GM21423 (cell line): ENCODE data around the gene MFSD12.
"Not testable (repeated sequence)": the region's sequence is repeated elsewhere in the genome, so short reads cannot be mapped to it uniquely, and the experiment has no call there.

ENCODE experiments used
- ATAC-seq: cut with Tn5 transposase; IDR thresholded peaks from one replicate; pipeline ENCODE4 v1.9.1; 2021; ENCODE audit warnings: mild to moderate bottlenecking, moderate library complexity; ENCODE audit not compliant: unreplicated experiment

Gene MFSD12

DNA sequence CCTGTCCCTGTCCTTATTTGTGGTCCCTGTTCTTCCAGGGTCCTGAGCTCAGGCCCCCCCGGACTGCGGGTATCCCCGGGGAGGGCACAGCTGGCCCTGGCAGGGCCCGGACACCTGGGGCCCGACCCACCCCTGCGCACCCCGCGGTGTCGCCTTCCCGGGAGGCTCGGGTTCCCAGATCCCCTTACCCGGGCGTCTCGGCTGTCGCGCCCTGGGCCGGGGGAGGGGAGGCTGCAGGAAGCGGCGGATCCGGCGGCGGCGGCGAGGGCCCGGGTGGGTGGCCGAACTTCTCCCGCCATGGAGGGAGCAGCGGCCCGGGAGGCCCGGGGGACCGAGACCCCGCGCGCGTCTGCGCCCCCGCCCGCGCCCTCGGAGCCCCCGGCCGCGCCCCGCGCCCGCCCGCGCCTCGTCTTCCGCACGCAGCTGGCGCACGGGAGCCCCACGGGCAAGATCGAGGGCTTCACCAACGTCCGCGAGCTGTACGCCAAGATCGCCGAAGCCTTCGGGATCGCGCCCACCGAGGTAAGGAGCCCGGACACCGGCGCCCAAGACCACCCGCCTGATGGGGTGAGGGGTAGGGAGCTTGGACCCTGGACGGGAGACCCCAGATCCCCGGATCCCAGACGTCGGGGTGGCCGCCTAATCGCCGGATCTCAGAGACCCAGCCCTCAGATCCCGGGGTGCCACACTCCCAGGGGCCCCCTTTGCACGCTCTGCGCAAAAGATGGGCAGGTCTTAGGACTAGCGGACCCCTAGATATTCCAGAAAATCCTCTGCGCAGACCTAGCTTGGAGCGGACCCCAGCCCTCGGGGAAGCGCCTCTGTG lies 28.1 kb upstream of the MFSD12 start, which contains the start of gene GIPC3:
TSS of gene GIPC3 (plus strand) at position 178 of the 826 bp plus-strand sequence. CDS start at position 298, 120 bp downstream.
- ATAC-seq = no peak

DNA sequence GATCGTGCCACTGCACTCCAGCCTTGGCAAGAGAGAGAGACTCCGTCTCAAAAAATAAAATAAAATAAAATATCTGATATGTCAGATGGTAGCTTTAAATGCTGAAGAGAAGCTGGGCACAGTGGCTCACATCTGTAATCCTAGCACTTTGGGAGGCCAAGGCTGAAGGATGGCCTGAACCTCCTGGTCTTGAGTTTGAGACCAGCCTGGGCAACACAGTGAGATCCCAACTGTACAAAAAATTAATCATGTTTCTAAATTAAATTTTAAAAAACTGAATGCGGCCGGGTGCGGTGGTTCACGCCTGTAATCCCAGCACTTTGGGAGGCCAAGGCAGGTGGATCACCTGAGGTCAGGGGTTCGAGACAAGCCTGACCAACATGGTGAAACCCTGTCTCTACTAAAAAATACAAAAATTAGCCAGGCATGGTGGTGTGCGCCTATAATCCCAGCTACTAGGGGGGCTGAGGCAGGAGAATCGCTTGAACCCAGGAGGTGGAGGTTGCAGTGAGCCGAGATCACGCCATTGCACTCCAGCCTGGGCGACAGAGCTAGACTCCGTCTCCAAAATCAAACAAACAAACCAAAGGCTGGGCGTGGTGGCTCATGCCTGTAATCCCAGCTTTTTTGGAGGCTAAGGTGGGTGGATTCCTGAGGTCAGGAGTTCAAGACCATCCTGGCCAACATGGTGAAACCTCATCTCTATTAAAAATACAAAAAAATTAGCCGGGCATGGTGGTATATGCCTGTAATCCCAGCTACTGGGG lies 26.8 kb upstream of the MFSD12 start:
- not testable (repeated sequence) for ATAC-seq

DNA sequence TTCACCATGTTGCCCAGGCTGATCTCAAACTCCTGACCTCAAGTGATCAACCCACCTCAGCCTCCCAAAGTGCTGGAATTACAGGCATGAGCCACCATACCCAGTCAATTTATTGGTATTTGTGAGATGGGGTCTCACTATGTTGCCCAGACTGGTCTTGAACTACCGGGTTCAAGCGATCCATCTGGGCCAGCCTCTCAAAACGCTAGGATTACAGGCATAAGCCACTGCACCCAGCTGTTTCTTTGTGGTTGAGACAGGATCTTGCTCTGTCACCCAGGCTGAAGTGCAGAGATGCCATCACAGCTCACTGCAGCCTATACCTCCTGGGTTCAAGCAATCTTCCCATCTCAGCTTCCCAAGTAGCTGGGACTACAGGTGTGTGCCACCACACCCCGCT lies 24.4 kb upstream of the MFSD12 start:
- not testable (repeated sequence) for ATAC-seq

DNA sequence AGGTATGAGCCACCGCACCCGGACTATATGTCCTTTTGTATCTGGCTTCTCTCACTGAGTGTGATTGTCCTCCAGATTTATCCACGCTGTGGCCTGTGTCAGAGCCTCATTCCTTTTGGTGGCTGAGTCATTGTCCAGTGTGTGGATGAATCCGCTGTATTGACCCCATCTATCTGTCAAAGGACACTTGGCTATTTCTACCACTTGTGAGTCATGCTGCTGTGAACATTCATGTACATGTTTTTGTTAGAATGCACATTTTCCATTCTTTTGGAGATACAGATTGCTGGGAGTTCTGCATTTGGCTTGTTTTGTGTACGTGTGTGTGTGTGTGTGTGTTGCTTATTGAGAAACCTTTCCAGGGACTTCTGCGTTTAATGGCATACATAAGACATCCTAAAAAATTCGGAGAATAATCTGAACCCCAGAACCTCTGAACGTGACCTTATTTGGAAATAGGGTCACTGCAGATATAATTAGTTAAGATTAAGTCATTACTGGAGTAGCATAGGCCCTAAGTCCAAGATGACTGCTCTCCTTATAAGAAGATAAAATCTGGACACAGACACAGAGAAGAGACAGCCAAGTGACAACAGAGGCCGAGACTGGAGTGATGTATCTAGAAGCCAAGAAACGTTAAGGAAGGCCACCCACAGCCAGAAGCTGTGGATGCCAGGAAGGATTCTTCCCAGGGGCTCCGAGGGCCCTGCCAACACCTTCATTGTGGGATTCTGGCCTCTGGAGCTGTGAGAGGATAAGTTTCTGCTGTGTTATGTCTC lies 23.0 kb upstream of the MFSD12 start:
- ATAC-seq = no peak

DNA sequence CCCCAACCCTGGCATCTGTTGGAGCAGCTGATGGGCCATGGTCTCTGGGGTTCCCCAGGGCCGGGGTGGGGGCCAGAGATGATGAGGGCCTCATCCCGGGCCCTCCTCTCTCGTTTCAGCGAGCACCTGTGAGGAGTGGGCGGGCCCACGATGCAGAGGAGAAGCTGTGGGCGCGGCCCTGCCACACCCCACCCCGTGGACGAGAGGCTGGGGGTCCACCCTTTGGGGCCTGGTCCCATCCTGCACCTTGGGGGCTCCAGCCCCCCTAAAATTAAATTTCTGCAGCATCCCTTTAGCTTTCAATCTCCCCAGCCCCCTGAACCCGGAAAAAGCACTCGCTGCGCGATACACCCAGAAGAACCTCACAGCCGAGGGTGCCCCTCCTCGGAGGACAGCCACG lies 21.0 kb upstream of the MFSD12 start:
- ATAC-seq = no peak

DNA sequence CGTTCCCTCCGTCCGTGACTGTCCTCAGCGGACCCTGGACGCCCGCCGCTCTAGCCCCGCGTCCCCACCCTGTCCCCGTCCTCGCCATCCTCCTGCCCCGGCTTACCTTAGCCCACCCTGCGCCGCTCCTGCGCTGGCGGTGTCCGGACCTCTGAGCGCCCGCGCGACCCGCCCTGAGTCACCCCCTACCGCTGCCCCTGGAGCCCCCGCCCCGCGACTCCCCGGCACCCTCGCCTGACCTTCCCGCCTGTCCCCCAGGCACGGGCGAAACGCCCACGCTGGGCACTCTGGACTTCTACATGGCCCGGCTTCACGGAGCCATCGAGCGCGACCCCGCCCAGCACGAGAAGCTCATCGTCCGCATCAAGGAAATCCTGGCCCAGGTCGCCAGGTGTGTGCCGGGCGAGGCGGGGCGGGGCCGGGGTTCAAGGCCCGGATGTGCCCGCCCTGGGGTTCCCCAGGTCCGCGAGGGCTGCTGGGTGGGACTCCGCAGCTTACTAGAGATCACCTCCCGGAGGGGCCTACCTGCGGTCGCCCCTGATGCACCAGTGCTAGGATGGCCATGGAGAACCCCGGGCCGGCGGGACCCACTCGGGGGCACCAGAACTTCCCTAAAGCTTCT lies 20.4 kb upstream of the MFSD12 start:
- no peak for ATAC-seq

DNA sequence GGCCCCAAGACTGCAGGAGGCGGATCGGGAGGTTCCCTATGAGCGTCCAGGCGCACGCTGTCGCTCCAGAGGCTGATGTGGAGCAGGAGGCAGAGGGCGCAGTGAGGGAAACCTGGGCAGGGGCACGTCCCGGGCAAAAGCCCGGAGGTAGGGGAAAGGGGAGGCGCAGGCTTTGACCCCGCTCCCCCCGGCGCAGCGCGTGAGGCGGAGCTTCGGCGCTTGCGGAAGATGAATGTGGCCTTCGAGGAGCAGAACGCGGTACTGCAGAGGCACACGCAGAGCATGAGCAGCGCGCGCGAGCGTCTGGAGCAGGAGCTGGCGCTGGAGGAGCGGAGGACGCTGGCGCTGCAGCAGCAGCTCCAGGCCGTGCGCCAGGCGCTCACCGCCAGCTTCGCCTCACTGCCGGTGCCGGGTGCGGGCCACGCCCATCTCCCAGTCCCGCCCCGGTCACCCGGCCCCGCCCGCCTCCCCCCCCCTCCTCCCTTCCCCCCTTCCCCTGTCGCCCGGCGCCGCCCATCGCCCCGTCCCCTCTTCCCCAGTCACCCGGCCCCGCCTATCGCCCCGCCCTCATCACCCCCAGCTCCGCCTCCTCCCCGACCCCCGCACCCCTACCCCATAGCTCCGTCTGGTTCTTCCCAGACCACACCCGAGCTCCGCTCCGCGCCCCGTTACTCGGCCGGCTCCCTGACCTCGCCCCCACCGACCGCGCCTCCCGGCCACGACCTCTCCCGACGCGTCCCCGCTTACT lies 19.5 kb upstream of the MFSD12 start:
- no peak for ATAC-seq

DNA sequence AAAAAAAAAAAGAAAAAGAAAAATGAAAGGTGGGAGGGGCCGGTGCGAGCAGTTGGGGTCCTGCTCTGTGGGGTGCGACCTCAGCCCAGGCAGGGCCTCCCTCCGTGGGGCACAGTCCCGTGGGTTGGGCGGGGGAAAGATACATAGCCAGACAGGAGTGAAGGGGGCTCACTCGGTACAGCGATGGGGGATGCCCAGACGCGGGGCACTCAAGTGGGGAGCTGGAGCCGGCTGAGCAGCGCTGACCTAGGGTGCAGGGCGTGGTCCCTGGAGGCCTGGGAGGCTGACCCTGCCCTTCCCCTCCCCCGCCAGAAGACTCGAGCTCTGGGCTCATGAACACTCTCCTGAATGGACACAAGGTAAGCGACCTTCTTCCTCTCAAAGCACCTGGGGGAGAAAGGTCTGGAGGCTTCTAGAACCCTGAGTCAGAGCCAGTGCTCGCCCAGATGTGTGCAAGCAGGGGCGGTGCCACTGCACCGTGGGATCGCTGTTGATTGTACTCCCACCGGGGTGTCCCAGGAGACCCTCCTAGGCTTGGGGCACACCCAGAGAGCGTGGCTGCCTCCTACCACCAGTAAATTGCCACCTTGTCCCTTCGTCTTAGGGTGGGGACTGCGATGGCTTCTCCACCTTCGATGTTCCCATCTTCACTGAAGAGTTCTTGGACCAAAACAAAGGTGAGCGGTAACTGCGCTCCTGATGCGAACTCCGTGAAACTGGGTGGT lies 18.7 kb upstream of the MFSD12 start:
- no peak for ATAC-seq

DNA sequence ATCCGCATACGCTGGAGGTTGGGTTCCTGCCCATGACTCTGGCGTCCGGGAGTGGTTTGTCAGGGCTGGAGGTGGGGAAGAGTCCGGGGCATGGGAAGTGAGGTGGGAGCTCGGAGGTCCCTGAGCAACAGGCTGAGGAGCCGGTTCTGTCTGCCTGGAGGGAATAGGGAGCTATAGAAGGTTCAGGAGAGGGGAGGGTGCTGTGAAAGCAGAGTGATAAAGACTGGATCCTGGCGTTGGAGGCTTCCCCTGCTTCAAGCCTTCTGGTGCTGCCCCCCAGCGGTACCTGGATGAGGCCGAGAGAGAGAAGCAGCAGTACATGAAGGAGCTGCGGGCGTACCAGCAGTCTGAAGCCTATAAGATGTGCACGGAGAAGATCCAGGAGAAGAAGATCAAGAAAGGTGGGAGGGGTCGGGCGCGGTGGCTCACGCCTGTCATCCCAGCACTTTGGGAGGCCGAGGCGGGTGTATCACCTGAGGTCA lies 17.9 kb upstream of the MFSD12 start:
- ATAC-seq = no peak

DNA sequence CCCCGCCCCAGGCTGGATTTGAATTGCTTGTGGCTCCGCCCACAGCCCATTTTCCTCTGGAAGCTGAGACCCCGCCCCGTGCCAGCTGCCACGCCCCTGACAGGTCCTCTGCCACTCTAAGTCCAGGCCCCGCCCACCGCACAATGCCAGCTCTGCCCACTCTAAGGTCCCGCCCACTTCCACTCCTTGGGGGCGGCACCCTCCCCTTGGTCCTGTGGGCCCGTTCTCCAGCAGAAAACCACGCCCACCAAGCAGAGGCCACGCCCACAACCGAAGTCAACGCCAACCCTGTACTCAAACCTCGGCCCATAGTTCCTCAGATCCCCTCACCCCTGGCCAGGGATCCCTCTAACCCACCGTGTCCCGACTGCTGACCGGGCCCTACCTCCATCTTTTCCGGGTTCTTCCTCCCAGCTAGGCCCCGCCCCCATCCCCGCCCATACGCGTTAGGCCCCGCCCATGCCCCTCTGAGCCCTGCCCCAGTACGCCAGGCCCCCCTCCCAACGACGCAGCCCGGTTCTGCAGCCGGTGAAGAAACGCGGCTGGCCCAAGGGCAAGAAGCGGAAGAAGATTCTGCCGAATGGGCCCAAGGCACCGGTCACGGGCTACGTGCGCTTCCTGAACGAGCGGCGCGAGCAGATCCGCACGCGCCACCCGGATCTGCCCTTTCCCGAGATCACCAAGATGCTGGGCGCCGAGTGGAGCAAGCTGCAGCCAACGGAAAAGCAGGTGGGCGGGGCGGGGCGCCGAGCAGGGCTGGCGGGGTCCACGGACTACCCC lies 16.7 kb upstream of the MFSD12 start:
- no peak for ATAC-seq

DNA sequence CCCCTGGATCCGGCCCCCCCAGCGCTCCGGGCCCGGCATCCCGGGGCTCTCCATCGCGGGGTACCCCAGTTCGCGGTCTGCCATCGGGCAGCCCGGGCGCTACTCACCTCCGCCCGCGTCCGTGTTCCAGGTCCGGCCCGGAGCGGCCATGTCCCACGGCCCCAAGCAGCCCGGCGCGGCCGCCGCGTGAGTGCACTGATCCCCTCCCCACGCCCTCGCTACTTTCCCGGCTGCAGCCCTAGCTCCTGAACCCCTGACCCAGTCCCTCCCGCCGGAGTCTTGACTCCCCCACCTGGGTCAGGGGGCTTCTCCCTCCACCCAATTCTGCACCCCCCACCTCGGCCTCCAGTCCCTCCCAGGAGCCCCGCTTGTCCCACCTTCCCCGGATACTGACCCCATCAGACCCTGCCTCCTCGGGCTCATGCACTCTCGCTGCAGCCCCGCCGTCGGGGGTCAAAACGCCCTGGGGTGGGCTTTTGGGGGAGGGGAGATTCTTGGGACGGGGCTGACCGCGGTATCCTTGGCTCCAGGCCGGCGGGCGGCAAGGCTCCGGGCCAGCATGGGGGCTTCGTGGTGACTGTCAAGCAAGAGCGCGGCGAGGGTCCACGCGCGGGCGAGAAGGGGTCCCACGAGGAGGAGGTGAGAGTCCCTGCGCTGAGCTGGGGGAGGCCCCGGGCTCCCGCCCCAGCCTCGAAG lies 15.9 kb upstream of the MFSD12 start:
- ATAC-seq = no peak

DNA sequence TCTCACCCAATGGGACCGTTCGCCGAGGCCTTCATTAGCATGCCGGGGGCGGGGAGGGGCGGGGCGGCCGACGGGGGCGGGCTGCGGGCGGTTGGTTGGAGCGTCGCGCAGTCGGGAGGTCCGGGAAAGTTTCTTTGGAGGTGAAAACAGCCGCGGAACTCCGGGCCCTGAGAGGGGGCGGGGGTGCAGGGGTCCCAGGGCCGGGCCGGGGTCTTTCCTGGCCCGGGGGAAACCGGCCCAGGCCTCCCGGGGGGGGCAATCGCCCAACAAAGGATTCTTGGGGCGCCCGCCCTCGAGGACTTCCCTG lies 15.4 kb upstream of the MFSD12 start, which contains the start of gene HMG20B:
TSS of gene HMG20B (plus strand) at position 90 of the 307 bp plus-strand sequence. CDS start 366 bp downstream, outside the sequence.
- no peak for ATAC-seq

DNA sequence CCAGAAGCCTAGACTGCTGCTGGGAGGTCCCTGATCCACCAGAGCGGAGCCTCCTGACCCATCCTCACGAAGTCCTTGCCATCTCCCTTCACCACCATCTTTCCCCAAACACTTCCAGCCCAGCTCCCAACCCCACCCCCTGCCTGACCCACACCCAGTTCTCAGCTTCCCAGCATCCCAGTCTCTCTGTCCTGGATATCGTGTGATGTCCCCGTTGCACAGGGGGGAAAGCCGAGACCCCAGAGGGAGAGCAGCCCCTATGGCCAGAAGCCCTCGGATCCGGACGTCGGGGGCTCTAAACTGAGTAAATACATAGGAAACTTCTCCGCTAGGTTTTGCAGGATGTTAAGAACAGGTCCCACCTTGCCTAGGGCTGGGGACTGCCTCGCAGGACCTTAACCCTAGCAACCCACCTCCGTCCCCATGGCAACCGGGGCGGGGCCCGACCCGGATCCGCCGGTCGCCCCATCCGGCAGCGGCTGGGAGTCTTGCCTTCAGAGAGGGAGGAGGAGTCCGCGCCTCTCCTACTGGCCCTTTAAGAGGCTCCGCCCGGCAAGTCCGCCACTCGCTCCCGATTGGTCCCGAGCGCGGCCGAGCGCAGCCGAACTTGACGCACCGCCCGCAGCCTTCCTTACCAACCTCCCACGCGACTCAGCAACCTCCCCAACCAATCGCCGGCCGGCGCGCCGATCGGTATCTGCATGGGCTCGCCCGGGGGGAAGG lies 14.9 kb upstream of the MFSD12 start:
- ATAC-seq = peak; percentile 90

DNA sequence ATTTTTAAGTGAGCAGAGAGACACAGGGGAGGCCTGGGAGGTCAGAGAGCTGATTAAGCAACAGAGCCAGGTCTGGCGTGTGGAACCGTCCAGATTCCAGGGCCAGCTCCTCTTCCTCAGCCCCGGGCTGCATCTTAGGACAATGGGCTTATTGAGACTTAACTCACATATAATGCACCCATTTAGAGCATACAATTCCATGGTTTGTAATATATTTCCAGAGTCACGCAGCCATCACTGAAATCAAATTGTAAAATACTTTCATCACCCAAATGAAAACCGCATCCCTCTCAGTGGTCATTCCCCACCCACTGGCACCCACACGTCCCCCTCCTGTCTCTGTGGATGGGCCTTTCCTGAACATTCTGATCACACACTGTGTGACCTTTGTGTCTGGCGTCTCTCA lies 13.2 kb upstream of the MFSD12 start:
- ATAC-seq = no peak

DNA sequence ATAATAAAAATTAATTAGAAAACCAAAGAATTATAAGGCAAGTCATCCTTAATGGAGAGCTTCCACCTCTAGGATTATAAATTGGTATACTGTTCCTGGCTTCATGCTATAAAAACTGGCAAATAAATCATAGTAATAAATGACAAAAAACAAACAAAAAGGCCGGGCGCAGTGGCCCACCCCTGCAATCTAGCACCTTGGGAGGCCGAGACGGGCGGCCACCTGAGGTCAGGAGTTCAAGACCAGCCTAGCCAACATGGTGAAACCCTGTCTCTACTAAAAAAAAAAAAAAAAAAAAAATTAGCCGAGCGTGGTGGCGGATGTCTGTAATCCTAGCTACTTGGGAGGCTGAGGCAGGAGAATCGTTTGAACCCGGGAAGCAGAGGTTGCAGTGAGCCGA lies 12.7 kb upstream of the MFSD12 start:
- not testable (repeated sequence) for ATAC-seq

DNA sequence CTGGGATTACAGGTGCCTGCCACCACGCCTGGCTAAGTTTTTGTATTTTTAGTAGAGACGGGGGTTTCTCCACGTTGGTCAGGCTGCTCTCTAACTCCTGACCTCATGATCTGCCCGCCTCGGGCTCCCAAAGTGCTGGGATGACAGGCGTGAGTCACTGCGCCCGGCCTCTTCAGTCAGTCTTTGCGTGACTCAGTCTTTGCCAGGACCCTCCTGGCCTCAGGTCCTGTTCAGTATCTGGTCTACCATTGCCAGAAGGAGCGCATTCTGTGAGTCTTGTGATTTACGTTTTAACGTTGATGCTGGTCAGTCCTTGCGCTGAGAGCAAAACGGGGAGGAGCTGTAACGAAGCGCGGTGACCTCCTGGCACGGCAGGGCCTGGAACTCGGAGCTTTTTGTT lies 7.8 kb upstream of the MFSD12 start:
- no peak for ATAC-seq
